Measurements from ENCODE around the gene P2RX4.
"Not testable (repeated sequence)": the region's sequence is repeated elsewhere in the genome, so short reads cannot be mapped to it uniquely, and the experiment has no call there.

The P2RX4 gene, protein sequence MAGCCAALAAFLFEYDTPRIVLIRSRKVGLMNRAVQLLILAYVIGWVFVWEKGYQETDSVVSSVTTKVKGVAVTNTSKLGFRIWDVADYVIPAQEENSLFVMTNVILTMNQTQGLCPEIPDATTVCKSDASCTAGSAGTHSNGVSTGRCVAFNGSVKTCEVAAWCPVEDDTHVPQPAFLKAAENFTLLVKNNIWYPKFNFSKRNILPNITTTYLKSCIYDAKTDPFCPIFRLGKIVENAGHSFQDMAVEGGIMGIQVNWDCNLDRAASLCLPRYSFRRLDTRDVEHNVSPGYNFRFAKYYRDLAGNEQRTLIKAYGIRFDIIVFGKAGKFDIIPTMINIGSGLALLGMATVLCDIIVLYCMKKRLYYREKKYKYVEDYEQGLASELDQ

DNA sequence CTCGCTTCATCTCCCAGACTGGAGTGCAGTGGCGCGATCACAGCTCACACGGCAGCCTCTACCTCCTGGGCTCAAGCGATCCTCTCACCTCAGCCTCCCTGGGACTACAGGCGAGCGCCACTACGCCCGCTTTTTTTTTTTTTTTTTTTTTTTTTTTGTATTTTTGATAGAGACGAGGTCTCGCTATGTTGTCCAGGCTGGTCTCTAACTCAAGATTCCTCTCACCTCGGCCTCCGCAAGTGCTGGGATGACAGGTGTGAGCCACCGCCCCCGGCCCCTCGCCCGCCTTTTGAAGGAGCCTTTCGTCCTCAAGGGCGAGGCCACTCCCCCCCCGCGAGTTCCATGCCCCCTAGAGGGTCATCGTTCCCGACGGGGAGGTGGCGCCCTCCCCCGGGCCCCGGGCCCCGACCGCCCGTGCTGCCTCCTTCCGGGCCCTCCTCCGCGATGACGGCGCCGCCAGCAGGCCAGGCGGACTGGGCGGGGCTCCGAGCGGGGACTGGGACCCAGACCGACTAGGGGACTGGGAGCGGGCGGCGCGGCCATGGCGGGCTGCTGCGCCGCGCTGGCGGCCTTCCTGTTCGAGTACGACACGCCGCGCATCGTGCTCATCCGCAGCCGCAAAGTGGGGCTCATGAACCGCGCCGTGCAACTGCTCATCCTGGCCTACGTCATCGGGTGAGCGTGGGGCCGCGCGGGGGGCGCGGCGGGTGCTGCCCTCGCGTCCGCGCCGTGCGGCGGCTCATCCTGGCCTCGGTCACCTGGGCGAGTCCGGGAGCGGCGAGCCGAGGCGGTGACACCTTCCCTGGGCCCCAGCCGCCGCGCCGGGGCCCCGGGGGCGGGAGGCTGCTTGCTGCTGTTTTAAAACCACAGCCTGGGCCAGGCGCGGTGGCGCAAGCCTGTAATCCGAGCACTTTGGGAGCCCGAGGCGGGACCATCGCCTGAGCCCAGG lies at the start of gene P2RX4:
Gene P2RX4, plus strand, starts transcription at position 506 of the 949 bp plus-strand sequence. Its CDS starts 36 bp downstream, at position 542.
- peak; percentile 97 for DNase-seq (ENCODE audit: low spot score)

DNA sequence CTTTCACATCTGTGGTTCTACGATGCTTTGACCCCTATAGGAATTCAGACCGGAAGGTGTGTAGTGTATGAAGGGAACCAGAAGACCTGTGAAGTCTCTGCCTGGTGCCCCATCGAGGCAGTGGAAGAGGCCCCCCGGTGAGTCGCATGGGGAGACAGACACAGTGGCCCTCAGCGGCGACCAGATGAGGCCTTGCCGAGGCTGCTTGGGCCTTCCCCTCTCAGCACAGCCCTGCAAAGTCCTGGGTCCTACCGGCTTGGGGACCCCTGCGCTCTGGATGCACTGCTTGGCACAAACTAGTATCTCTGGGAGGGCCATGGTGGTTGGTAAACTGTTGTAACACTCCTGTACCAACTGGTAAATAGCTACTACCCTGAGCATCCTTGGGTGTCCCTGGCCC lies 47.5 kb upstream of the P2RX4 start:
- DNase-seq (ENCODE audit: low spot score), result no peak

DNA sequence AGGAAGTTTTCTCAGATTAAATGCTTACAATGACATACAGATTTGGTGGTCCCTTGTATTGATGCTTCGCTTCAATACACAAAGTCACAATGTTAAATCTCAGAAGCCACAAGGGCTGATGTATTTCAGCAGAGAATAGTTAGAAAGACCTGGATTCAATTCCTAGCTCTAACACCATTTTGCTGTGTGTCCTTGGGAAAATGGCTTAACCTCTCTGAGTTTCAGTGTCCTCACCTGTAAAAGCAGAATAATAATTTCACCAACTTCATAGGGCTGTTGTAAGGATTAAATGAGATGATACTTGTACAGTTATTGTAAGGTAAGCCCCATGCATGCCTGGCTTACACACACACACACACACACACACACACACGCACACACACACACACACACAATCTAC lies 46.9 kb upstream of the P2RX4 start:
- DNase-seq (ENCODE audit: low spot score), result no peak

DNA sequence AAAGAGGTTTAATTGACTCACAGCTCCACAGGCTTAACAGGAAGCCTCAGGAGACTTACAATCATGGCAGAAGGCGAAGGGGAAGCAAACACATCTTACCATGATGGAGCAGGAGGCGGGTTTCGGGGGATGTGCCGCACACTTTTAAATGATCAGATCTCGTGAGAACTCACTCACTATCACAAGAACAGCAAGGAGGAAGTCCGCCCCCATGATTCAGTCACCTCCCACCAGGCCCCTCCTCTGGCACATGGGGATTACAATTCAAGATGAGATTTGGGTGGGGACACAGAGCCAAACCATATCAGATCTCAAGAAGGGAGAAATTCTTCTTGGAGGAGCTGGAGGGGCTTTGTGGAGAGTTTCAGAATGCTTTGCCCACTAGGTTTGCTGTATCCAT lies 45.1 kb upstream of the P2RX4 start:
- not testable (repeated sequence) for DNase-seq (ENCODE audit: low spot score)

DNA sequence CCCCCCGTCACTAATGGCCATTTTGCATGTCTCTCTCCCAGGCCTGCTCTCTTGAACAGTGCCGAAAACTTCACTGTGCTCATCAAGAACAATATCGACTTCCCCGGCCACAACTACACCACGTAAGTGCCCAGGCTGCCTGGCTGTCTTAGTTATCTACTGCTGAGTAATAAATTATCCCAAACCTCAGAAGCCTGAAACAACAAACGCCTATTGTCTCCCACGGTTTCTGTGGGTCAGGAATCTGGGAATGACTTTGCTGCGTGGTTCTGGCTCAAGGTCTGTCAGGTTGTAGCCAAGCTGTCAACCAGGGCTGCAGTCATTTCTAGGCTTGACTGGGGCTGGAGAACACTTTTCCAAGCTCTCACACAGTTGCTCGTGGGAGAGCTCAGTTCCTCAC lies 44.6 kb upstream of the P2RX4 start:
- DNase-seq (ENCODE audit: low spot score), result no peak

DNA sequence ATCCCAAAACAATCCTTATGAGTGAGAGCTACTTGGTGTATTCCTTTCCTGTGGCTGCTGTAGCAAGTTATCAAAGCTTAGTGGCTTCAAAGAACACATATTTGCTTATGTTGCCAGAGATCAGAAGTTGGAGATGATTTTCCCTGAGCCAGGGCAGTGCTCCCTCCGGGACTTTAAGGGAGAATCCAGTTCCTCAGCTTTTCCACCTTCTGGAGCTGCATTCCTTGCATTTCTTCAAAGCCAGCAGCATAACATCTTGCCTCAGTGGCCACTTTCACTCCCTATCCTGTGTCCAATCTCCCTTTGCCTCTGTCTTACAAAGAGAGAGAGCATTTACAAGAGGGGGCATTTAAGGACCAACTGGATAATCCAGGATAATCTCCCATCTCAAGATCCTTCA lies 43.6 kb upstream of the P2RX4 start:
- DNase-seq (ENCODE audit: low spot score), result no peak

DNA sequence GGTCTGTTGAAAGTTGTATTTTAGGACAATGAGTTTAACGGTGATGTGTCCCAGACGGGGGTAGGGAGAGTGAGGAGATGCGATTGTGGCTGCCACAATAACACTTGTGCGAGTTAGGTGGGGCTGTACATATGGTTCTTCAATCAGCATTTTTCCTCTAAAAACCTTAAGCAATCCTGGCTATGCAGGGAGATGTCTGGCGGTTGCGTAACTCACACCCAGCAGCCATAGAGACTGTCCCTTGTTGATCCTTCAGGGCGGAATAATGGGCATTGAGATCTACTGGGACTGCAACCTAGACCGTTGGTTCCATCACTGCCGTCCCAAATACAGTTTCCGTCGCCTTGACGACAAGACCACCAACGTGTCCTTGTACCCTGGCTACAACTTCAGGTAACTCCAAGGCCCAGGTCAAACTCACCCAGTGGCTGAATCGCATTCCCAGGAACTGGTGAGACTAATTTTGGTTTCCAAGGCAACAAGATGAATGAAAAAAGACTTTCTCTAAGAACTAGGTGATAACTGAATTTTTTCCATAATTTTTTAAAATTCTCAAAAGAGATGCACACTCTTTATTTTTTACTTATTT lies 42.6 kb upstream of the P2RX4 start:
- DNase-seq (ENCODE audit: low spot score), result no peak

DNA sequence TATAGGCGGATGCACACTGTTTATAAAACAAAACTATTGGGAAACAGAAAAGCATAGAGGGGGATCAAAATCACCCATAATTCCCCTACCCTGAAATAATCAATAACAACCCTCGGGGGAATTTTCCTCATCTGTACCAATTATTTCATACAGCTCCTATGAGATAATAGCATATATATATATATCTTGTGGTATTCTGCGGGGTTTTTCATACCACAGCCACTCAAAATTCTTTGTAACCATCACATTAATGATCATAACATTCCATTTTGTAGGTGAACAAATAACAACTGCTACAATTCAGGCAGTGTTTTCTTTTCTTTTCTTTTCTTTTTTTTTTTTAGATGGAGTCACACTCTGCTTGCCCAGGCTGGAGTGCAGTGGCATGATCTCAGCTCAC lies 42.0 kb upstream of the P2RX4 start:
- DNase-seq (ENCODE audit: low spot score), result no peak

DNA sequence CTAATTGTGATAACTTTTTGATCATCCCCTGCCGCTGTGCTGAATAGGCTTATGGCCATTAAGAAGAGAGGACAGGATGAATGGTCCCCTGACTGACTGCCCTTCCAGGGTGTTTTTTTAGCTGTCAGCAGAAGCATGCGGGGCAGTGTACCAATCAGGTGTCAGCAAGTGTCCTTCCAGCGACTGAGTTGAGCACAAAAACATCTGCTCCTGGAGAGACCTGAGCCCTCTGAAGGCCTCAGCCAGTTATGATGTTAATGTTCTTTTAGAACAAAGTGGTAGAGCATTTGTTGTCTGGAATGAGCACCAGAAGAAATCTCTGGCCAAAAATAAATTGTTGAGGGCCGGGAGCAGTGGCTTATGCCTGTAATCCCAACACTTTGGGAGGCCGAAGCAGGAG lies 39.8 kb upstream of the P2RX4 start:
- no peak for DNase-seq (ENCODE audit: low spot score)

DNA sequence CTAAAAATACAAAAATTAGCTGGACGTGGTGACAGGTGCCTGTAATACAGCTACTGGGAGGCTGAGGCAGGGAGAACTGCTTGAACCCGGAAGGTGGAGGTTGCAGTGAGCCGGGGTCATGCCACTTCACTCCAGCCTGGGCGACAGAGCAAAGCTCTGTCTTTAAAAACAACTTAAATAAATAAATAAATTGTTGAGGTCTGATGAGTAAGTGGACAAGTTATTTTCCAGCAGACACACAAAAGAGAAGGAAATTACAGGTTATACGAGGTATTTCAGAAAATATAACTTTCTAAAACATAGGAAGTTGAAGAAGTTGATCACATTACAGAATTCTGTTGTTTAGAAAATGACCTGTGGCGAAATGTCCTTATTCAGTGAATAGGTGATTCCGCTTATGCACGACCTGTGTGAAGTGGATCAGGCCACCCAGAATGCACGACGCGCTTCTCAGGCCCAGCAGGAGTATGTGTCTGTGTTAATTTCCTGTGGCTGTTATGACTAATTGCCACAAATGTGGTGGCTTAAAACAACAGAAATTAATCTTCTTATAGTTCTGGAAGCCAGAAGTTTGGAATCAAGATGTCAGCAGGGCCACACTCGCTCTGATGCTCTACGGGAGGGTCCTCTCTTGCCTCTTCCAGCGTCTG lies 39.2 kb upstream of the P2RX4 start:
- no peak for DNase-seq (ENCODE audit: low spot score)

DNA sequence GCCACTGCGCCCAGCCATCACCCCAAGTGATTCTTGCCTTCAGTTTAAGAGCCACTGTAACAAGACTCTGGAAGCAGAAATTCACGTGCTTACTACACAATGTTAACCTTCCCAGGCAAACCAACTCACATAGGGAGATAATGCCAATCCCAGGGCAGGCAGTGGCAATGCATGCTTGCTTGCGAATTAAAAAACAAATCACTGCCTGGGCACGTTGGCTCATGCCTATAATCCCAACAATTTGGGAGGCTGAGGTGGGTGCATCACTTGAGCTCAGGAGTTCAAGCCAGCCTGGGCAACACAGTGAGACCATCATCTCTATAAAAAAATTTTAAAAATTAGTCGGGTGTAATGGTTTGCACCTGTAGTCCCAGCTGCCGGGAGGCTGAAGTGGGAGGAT lies 37.8 kb upstream of the P2RX4 start:
- DNase-seq (ENCODE audit: low spot score), result no peak

DNA sequence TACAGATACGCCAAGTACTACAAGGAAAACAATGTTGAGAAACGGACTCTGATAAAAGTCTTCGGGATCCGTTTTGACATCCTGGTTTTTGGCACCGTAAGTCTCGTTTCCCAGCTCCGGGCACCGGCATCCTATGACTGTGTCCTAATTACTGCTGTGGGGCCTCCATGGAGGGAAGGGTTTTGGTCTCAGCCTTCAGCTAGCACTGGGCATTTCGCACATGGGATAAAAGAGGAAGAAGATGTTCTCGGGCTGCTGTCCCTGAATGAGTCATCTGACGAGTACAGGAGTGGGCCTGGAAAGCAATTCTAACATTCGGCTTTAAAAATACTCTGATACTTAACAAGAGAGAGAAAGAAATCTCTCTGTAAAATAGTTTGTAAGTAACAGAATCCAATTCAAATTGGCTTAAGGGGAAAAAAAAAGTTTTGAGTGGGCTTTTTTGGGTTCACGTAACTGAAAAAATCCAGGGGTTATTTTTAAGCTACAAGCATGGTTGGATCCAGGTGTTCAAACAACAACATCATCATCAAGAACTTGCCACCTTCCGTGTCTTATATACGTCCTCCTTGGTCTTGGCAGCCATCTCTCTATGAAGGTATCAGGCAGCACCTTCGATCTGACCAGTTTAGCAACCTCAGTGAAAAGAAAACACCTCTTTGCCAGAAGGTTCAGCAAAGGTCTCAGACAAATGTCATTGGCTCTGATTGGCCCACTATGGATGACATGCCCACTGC lies 34.4 kb upstream of the P2RX4 start:
- no peak for DNase-seq (ENCODE audit: low spot score)

DNA sequence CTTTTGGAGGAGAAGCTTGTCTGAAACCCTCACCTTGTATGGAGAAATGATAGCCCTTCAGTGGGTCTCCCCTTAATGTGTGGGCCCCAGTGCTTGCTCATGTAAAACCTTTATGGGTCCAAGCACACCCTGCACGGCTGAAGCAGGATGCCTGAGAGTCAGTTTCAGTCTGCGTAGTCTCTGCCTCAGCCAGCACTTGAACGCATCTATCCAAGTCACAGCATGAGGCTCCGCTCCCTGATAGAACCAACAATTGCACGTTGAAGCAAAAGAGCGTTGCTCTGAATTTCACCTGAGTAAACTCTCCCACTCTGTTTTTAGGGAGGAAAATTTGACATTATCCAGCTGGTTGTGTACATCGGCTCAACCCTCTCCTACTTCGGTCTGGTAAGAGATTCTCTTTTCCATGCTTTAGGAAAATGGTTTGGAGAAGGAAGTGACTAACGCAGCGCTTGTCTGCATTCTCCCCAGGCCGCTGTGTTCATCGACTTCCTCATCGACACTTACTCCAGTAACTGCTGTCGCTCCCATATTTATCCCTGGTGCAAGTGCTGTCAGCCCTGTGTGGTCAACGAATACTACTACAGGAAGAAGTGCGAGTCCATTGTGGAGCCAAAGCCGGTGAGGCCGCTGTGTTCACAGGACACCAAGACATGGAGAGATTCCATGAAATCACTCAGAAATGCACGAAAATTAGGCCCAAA lies 33.0 kb upstream of the P2RX4 start:
- DNase-seq (ENCODE audit: low spot score), result no peak

DNA sequence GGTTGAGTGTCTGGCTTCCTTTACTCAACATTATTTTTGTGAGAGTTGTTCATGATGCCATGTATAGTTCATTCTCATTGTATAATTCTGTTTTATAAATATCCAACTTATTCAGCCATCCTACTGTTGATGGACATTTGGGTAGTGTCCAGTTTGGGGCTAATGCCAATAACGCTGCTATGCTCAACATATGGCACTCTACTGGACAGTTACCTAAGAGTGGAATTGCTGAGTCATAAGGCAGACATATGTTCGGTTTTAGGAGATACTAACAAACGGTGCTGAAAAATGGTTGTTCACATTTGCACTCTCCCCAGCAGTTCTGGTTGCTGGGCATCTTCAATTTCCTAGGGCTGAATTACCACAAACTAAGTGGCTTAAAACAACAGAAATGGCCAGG lies 28.7 kb upstream of the P2RX4 start:
- DNase-seq (ENCODE audit: low spot score), result no peak

DNA sequence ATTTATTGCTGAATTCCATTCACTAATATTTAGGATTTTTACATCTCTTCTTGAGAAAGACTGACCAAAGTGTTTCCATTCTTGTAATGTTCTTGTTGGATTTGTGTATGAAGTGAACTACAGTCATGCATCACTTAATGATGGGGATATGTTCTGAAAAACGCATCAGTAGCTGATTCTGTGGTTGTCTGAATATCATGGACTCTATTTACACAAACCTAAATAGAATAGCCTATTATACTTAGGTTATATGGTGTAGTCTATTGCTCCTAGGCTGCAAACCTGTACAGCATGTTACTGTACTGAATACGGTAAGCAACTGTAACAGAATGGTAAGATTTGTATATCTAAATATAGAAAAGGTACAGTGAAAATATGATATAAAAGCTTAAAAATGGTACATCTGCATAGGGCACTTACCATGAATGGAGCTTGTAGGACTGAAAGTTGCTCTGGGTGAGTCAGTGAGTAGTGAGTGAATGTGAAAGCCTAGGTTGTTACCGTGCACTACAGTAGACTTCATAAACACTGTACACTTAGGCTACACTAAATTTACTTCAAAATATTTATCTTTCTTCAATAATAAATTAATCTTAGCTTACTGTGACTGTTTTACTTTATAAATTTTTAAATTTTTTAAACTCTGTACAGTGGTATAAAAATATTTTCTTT lies 27.6 kb upstream of the P2RX4 start:
- no peak for DNase-seq (ENCODE audit: low spot score)

DNA sequence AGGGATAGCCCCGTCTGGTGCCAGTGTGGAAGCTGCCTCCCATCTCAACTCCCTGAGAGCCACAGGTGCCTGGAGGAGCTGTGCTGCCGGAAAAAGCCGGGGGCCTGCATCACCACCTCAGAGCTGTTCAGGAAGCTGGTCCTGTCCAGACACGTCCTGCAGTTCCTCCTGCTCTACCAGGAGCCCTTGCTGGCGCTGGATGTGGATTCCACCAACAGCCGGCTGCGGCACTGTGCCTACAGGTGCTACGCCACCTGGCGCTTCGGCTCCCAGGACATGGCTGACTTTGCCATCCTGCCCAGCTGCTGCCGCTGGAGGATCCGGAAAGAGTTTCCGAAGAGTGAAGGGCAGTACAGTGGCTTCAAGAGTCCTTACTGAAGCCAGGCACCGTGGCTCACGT lies 25.5 kb upstream of the P2RX4 start:
- no peak for DNase-seq (ENCODE audit: low spot score)

DNA sequence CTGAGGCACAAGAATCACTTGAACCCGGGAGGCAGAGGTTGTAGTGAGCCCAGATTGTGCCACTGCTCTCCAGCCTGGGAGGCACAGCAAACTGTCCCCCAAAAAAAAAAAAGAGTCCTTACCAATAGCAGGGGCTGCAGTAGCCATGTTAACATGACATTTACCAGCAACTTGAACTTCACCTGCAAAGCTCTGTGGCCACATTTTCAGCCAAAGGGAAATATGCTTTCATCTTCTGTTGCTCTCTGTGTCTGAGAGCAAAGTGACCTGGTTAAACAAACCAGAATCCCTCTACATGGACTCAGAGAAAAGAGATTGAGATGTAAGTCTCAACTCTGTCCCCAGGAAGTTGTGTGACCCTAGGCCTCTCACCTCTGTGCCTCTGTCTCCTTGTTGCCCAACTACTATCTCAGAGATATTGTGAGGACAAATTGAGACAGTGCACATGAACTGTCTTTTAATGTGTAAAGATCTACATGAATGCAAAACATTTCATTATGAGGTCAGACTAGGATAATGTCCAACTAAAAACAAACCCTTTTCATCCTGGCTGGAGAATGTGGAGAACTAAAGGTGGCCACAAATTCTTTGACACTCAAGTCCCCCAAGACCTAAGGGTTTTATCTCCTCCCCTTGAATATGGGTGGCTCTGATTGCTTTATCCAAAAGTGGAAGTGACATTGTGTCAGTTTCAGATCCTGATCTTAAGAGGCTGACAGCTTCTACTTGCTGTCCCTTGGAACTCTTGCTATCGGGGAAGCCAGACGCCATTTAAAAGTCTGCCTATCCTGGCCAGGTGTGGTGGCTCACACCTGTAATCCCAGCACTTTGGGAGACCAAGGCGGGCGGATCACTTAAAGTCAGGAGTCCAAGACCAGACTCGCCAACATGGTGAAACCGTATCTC lies 24.7 kb upstream of the P2RX4 start:
- no peak for DNase-seq (ENCODE audit: low spot score)

DNA sequence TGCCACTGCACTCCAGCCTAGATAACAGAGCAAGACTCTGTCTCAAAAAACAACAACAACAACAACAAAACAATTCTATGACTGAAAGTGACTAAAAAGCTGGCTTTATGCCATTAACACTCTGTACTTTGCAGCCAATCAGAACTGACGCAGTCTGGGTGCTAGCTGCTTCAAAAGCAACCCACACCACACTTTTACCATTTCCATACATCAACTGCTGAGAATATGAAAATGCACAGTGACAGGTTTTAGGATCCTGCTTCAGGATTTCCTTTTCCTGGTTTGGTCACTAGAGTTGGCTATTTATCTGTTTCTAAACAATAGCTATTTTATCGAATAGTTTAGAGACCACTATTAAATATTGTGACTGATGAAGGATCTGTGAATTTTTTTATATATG lies 23.1 kb upstream of the P2RX4 start:
- DNase-seq (ENCODE audit: low spot score), result no peak

DNA sequence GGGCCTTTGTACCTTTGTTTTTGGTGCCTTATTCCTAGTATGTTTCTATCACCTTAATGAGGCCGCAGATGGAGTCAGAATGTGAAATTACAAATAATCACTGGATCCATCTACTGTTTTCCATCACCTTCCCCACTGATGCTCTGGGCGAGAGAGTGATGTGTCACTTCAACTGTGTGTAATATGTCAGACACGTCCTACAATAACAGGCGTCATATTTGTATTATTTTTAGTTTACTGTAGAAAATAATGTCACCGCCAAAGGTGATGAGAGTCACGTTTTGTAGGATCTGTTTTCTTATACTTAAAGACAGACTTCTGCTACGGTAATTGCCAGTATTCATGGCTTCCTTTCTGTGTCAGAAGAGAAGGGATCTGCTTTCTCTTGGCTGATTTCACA lies 22.4 kb upstream of the P2RX4 start:
- DNase-seq (ENCODE audit: low spot score), result no peak
